Kidney epithelial cell (primary cell): ENCODE results near the gene PHOX2A. TPM values are rescaled to one million over a fixed set of nuclear protein-coding genes. Genes with fewer than 3 reads are reported as not detected.

Source experiments
- DNase-seq: peaks from one replicate; pipeline ENCODE4 v3.0.0-alpha.2; 2010; ENCODE audit warnings: low read depth
- H3K27me3 ChIP-seq: 2 replicates; pipeline ENCODE4 v1.6.0; 2011; ENCODE audit warnings: low read length; ENCODE audit not compliant: control insufficient read depth, insufficient read depth
- H3K36me3 ChIP-seq: 2 replicates; pipeline ENCODE4 v1.5.1; 2011; ENCODE audit warnings: low read length; ENCODE audit not compliant: control insufficient read depth, insufficient read depth
- H3K4me3 ChIP-seq: 2 replicates; pipeline ENCODE4 v1.5.1; 2011; ENCODE audit warnings: low read depth, mild to moderate bottlenecking, control low read depth, low read length
- total RNA-seq: library from RNA; depleted of rRNA; stranded (reverse); fragments of >200 nt; gene quantifications from 2 replicates; pipeline ENCODE4 v1.2.3, GENCODE V29; 2015
- TF ChIP-seq, protein P1 (sequence below): IDR thresholded peaks from 2 replicates; pipeline ENCODE4 v1.5.1; 2011; ENCODE audit warnings: mild to moderate bottlenecking, moderate library complexity, low read length, control low read depth, inconsistent platforms; ENCODE audit not compliant: insufficient read depth, poor library complexity, severe bottlenecking

The PHOX2A gene
- total RNA-seq, 1 donor from 2014 or later, result not detected

DNA sequence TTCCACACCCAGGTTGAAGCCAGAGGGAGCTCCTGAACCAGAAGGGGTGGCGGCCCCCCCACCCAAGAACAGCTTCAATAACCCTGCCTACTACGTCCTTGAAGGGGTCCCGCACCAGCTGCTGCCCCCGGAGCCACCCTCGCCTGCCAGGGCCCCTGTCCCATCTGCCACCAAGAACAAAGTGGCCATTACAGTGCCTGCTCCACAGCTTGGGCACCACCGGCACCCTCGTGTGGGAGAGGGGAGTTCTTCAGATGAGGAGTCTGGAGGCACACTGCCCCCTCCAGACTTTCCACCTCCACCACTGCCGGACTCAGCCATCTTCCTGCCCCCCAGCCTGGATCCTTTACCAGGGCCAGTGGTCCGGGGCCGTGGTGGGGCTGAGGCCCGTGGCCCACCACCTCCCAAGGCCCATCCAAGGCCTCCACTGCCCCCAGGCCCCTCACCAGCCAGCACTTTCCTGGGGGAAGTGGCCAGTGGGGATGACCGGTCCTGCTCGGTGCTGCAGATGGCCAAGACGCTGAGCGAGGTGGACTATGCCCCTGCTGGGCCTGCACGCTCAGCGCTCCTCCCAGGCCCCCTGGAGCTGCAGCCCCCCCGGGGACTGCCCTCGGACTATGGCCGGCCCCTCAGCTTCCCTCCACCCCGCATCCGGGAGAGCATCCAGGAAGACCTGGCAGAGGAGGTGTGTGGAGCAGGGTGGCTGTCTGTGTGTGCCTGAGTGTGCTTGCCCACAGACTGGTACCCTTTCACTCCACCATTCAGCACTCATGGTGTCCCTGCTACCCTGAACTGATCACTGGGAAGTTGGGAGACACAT, 6.7 kb downstream of the PHOX2A start:
- Histone ChIP-seq H3K36me3 (peaks cover 14% of the 10 kb centered on the region), H3K4me3 (no peak overlapping the region), H3K27me3 (peaks cover 35% of the 10 kb centered on the region)
- TF ChIP-seq, protein P1, sequence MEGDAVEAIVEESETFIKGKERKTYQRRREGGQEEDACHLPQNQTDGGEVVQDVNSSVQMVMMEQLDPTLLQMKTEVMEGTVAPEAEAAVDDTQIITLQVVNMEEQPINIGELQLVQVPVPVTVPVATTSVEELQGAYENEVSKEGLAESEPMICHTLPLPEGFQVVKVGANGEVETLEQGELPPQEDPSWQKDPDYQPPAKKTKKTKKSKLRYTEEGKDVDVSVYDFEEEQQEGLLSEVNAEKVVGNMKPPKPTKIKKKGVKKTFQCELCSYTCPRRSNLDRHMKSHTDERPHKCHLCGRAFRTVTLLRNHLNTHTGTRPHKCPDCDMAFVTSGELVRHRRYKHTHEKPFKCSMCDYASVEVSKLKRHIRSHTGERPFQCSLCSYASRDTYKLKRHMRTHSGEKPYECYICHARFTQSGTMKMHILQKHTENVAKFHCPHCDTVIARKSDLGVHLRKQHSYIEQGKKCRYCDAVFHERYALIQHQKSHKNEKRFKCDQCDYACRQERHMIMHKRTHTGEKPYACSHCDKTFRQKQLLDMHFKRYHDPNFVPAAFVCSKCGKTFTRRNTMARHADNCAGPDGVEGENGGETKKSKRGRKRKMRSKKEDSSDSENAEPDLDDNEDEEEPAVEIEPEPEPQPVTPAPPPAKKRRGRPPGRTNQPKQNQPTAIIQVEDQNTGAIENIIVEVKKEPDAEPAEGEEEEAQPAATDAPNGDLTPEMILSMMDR, result no peak
- no peak for DNase-seq

DNA sequence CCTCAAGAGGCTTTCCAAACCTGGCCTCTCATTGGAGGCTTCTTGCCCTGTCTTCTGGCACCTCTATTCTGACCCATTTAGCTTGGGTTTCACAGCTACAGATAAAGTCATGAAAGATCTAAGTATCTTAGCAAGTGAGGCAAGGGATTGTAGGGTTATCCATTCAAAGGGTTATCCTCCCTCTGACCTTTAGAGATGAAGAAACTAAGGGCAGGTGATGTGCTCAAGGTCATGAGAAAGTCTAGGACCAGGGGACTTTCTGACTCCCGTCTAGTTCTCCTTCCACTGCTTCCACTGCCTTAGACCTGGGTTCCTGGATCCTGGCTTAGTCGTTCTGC, 7.2 kb downstream of the PHOX2A start:
- DNase-seq, result no peak
- no peak overlapping the region for H3K4me3 ChIP-seq
- peaks cover 17% of the 10 kb centered on the region for H3K36me3 ChIP-seq
- H3K27me3 ChIP-seq, result peaks cover 29% of the 10 kb centered on the region
- TF ChIP-seq, protein P1, result no peak

DNA sequence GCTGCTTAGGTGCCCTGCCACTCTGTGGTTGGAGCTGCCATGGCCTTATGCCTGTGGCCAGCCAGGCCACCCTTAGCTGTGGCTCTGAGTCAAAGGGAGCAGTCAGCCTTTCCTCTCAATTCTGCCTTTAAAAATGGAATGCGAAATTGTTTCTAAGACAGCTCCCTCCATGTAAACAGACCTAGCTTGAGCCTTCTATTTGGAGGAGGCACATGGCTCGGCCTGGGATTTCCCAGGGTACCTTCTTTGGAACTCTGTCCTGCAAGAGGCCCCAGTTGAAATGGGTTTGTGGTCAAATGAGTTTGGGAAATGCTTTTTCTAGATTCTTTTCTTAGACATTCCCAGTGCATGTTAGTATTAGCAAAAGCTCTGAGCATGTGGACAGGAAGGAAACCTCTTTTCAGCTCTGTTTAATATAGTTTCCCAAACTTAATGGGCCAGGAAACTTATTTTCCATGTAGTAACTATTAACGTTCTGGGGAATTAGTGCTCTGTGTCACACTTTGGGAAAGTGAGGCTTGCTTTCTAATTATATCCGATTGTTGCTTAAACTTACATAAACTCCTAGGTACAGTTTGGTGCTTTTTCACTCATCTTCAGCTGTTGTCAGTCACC, 7.8 kb downstream of the PHOX2A start:
- no peak overlapping the region for H3K4me3 ChIP-seq
- peaks cover 23% of the 10 kb centered on the region for H3K27me3 ChIP-seq
- TF ChIP-seq, protein P1, result no peak
- peaks cover 17% of the 10 kb centered on the region for H3K36me3 ChIP-seq
- no peak for DNase-seq

DNA sequence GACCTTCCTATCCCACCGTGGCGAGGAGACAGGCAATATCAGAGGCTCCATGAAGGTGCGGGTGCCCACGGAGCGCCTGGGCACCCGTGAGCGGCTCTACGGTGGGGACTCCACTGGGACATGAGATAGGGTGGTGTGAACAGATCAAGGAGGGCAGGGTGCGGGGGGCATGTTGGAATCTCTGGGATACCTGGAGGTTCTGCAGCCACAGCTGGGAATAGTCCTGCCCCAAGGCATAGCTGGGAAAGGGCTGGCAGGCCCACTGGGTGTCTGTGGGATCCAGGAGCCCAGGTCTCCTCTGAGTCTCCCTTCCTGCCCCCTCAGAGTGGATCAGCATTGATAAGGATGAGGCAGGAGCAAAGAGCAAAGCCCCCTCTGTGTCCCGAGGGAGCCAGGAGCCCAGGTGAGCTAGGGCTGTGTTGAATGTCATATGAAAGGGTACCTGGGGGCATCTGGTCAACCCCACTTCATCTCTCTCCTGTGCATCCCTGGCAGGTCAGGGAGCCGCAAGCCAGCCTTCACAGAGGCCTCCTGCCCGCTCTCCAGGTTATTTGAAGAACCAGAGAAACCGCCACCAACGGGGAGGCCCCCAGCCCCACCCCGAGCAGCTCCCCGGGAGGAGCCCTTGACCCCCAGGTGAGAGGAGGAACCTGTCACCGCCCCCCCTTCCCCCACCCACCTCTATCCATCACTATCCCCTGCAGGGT, 8.5 kb downstream of the PHOX2A start:
- TF ChIP-seq, protein P1, result no peak
- Histone ChIP-seq H3K36me3 (peaks cover 17% of the 10 kb centered on the region), H3K27me3 (peaks cover 16% of the 10 kb centered on the region), H3K4me3 (no peak overlapping the region)
- DNase-seq, result no peak

DNA sequence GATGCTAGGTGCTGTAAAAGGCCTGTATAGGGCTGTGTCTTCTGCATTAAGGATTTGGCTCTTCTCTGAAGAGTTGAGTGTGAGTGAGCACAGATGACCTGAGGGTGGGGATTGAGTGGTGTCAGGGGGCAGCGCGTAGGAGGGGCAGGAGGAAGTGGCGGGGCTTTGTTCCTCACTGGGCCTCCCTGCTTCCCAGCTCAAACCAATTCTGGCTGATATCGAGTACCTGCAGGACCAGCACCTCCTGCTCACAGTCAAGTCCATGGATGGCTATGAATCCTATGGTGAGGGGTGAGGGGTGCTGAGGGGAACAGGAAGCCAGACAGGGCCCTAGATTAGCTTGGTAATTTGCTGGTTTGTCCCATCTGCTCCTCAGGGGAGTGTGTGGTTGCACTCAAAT, 9.1 kb downstream of the PHOX2A start:
- H3K36me3 ChIP-seq, result peaks cover 19% of the 10 kb centered on the region
- peaks cover 11% of the 10 kb centered on the region for H3K27me3 ChIP-seq
- DNase-seq, result no peak
- TF ChIP-seq, protein P1, result no peak
- H3K4me3 ChIP-seq, result no peak overlapping the region

DNA sequence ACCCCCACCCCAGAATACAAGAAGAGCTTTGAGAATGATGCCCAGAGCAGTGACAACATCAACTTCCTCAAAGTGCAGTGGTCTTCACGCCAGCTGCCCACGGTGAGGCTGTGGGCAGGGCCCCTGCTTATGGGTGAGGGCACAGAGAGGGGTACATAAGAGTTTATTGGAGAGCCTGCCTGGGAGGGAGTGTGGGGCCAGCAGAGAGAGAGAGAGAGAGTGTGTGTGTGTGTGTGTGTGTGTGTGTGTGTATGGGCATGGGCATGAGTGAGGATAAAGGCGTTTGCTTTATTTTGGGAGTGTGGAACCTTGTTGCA, 9.5 kb downstream of the PHOX2A start:
- TF ChIP-seq, protein P1, result no peak
- Histone ChIP-seq H3K36me3 (peaks cover 21% of the 10 kb centered on the region), H3K27me3 (peaks cover 8% of the 10 kb centered on the region), H3K4me3 (no peak overlapping the region)
- DNase-seq, result no peak
